Brain microvascular endothelial cell (primary cell): ENCODE measurements around the gene PRKCQ.

Experiments
- DNase-seq: peaks from one replicate; pipeline ENCODE4 v3.0.0-alpha.2; 2020
- H3K27ac ChIP-seq: fragments of 250-450 bp; sonication (Bioruptor Pico); 2 replicates; pipeline ENCODE4 v1.5.1; 2020; ENCODE audit warnings: mild to moderate bottlenecking, moderate library complexity
- H3K27me3 ChIP-seq: fragments of 250-450 bp; sonication (Bioruptor Pico); replicated peaks from 2 replicates; pipeline ENCODE4 v1.5.1; 2020; ENCODE audit warnings: mild to moderate bottlenecking
- H3K36me3 ChIP-seq: fragments of 250-450 bp; sonication (Bioruptor Pico); replicated peaks from 2 replicates; pipeline ENCODE4 v1.5.1; 2020; ENCODE audit warnings: mild to moderate bottlenecking
- H3K4me3 ChIP-seq: 2 replicates; pipeline ENCODE4 v1.5.1; 2011; ENCODE audit warnings: low read depth, mild to moderate bottlenecking, control low read depth, low read length, moderate library complexity
- in situ Hi-C: cut with HindIII; loops from 2 replicates; pipeline ENCODE4 v1.10.0; 2017; ENCODE audit warnings: low sequenced_read_pairs, low pct_ligation_motif_present
- TF ChIP-seq, protein P1 (sequence below): IDR thresholded peaks from 2 replicates; pipeline ENCODE4 v1.5.1; 2011; ENCODE audit warnings: low read depth, mild to moderate bottlenecking, moderate library complexity, low read length, control low read depth, inconsistent platforms; ENCODE audit errors: missing control alignments

PRKCQ gene

DNA sequence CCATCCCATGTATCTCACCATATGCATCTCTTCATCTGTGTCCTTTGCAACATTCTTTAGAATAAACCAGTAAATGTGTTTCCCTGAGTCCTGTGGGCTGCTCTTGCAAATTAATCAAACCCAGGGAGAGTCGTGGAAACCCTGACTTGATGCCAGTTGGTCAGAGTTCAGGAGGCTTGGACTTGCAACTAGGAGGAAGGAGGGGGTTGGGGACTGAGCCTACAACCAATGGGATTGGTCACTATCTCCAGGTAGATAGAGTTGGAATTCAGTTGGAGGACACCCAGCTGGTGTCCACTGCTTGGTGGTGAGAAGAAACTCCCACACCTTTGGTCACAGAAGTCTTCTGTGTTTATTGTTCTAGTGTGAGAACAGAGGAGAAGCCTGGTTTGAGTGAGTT, 38.3 kb upstream of the PRKCQ start:
- TF ChIP-seq, protein P1, sequence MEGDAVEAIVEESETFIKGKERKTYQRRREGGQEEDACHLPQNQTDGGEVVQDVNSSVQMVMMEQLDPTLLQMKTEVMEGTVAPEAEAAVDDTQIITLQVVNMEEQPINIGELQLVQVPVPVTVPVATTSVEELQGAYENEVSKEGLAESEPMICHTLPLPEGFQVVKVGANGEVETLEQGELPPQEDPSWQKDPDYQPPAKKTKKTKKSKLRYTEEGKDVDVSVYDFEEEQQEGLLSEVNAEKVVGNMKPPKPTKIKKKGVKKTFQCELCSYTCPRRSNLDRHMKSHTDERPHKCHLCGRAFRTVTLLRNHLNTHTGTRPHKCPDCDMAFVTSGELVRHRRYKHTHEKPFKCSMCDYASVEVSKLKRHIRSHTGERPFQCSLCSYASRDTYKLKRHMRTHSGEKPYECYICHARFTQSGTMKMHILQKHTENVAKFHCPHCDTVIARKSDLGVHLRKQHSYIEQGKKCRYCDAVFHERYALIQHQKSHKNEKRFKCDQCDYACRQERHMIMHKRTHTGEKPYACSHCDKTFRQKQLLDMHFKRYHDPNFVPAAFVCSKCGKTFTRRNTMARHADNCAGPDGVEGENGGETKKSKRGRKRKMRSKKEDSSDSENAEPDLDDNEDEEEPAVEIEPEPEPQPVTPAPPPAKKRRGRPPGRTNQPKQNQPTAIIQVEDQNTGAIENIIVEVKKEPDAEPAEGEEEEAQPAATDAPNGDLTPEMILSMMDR, result no peak
- Histone ChIP-seq H3K27me3 (no peaks in the 10 kb centered on the region), H3K27ac (no peak overlapping the region), H3K4me3 (no peak overlapping the region), H3K36me3 (no peaks in the 10 kb centered on the region)
- in situ Hi-C loops, result no loop called here
- no peak for DNase-seq

GRCh38 chr10:6617309-6618076, 37.4 kb upstream of the PRKCQ start:
- TF ChIP-seq, protein P1, result no peak
- Histone ChIP-seq H3K4me3 (no peak overlapping the region), H3K27ac (no peak overlapping the region), H3K27me3 (no peaks in the 10 kb centered on the region), H3K36me3 (no peaks in the 10 kb centered on the region)
- in situ Hi-C loops, result no loop called here
- no peak for DNase-seq

DNA sequence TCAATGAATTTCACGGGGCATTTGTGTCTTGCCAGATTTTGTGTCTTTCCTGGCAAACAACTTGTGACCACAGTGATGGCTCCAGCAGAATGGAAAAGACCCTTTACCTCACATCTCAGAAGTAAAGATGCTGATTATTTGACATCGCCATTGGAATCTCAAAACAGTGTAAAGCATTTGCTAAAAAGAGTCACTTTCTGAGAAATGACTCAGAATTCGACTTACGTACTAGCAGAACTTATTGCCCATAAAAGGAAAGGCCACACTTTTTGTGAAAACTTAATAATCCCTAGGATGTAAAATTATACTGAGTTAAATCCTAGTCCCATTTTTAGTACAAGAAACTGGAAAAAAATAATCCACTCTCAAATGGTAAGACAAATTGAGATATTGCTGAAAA, 35.9 kb upstream of the PRKCQ start:
- in situ Hi-C loops, result no loop called here
- TF ChIP-seq, protein P1, result no peak

DNA sequence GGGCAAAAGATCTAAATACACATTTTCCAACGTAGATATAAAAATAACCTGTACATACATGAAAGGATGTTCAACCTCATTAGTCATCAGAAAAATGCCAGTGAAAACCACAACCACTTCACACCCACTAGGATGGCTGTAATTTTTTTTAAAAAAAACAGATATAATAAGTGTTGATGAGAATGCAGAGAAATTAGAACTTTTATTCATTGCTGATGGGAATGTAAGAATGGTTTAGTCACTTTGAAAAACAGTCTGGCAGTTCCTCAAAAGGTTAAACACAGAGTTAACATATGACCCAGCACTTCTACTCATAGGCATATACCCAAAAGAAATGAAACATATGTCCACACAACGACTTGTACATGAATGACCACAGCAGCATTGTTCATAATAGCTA, 32.3 kb upstream of the PRKCQ start:
- in situ Hi-C loops, result no loop called here
- TF ChIP-seq, protein P1, result no peak
- no peak overlapping the region for H3K27ac ChIP-seq
- no peak for DNase-seq
- no peaks in the 10 kb centered on the region for H3K27me3 ChIP-seq
- H3K36me3 ChIP-seq, result no peaks in the 10 kb centered on the region
- no peak overlapping the region for H3K4me3 ChIP-seq

More for the DNA sequence above, 35.9 kb upstream of the PRKCQ start:
- Histone ChIP-seq H3K27ac (no peak overlapping the region), H3K27me3 (no peaks in the 10 kb centered on the region), H3K36me3 (no peaks in the 10 kb centered on the region), H3K4me3 (no peak overlapping the region)
- no peak for DNase-seq

DNA sequence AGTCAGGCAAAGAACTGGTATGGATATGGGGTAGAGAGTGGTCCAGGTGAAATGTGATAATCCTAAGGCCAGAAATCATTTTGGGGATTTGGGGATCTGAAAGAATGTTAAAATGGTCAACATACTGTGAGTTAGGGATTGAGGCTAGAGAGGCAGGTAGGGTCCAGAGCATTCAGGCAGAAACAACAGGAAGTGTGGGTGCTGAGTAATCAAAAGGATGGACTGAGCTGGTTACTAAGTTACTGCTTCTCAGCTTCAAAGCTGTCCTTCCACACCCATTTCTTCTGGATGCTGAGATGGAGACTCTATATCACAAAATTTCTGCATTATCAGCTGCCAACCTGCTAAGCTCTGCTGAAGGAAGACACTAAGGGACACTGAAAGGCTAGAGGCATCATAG, 30.6 kb upstream of the PRKCQ start:
- TF ChIP-seq, protein P1, result no peak
- no peaks in the 10 kb centered on the region for H3K36me3 ChIP-seq
- no peak overlapping the region for H3K27ac ChIP-seq
- H3K27me3 ChIP-seq, result no peaks in the 10 kb centered on the region
- H3K4me3 ChIP-seq, result no peak overlapping the region
- DNase-seq, result no peak
- in situ Hi-C loops, result no loop called here

DNA sequence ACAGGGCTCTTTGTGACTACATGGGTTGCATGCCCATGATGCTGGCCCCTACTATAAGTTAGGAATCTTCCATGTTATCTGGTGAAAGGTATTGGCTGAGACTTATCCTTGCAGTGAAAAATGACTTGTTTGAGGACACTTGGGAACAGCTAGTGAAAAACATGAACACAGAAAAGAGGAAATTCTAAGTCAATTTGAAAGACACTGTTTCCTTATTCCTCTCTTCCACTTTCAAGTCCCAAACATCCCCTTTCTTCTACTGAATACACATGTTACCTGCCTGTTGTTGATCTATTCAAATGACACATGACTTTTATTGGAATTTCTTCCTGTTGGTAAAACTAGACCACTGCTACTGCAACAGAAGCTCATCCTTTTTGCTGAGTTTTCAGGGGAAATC, 29.5 kb upstream of the PRKCQ start:
- no peak overlapping the region for H3K27ac ChIP-seq
- H3K27me3 ChIP-seq, result no peaks in the 10 kb centered on the region
- in situ Hi-C loops, result no loop called here

More for the DNA sequence above, 29.5 kb upstream of the PRKCQ start:
- DNase-seq, result no peak
- Histone ChIP-seq H3K4me3 (no peak overlapping the region), H3K36me3 (no peaks in the 10 kb centered on the region)
- TF ChIP-seq, protein P1, result no peak
